HepG2 (cell line): Measurements from ENCODE around the gene LDAH. TPM values are rescaled to one million over a fixed set of nuclear protein-coding genes. Genes with fewer than 3 reads are reported as not detected.
A peak's percentile ranks its signal among the peaks of the same experiment; 100 is the strongest.

Experiments used
- CBFB ChIP-seq: sonication (generic); formaldehyde crosslinking; IDR thresholded peaks from 2 replicates; pipeline ENCODE4 v1.4.0; 2020; ENCODE audit warnings: missing genetic modification reagents
- EEA1 ChIP-seq: sonication (generic); formaldehyde crosslinking; IDR thresholded peaks from 2 replicates; pipeline ENCODE4 v1.5.1; 2020; ENCODE audit warnings: mild to moderate bottlenecking, missing genetic modification reagents, borderline replicate concordance
- ELF3 ChIP-seq: IDR thresholded peaks from 2 replicates; pipeline ENCODE4 v1.6.1; 2016; ENCODE audit warnings: missing genetic modification reagents, missing compliant biosample characterization
- FOXA3 ChIP-seq: IDR thresholded peaks from 2 replicates; pipeline ENCODE4 v1.6.1; 2016; ENCODE audit warnings: missing genetic modification reagents, missing compliant biosample characterization
- HNF4A ChIP-seq: sonication (generic); formaldehyde crosslinking; IDR thresholded peaks from 2 replicates; pipeline ENCODE4 v1.4.0; 2020; ENCODE audit warnings: missing genetic modification reagents
- IRF2 ChIP-seq: IDR thresholded peaks from 2 replicates; pipeline ENCODE4 v1.6.1; 2018; ENCODE audit warnings: missing genetic modification reagents, missing compliant biosample characterization
- MBD4 ChIP-seq: IDR thresholded peaks from 2 replicates; pipeline ENCODE4 v1.6.1; 2012; ENCODE audit warnings: low read length, inconsistent platforms, borderline replicate concordance
- MED8 ChIP-seq: sonication (generic); formaldehyde crosslinking; IDR thresholded peaks from 2 replicates; pipeline ENCODE4 v1.8.1; 2023; ENCODE audit warnings: mild to moderate bottlenecking, missing genetic modification reagents; ENCODE audit not compliant: insufficient replicate concordance
- NFE2L1 ChIP-seq: sonication (generic); formaldehyde crosslinking; IDR thresholded peaks from 2 replicates; pipeline ENCODE4 v1.4.0; 2020; ENCODE audit warnings: missing genetic modification reagents, mild to moderate bottlenecking, borderline replicate concordance
- PPARG ChIP-seq: conservative IDR thresholded peaks from 2 replicates; pipeline ENCODE4 v1.6.1; 2016; ENCODE audit warnings: missing biosample characterization, missing genetic modification reagents
- PRMT3 ChIP-seq: sonication (generic); formaldehyde crosslinking; IDR thresholded peaks from 2 replicates; pipeline ENCODE4 v1.8.1; 2022; ENCODE audit warnings: low read depth, mild to moderate bottlenecking, moderate library complexity, missing genetic modification reagents, borderline replicate concordance
- RBFOX2 ChIP-seq: fragments of 200-400 bp; formaldehyde crosslinking; IDR thresholded peaks from 2 replicates; pipeline ENCODE4 v1.6.1; 2017; ENCODE audit warnings: low read depth, mild to moderate bottlenecking, low read length
- RELA ChIP-seq: sonication (generic); formaldehyde crosslinking; IDR thresholded peaks from 2 replicates; pipeline ENCODE4 v1.4.0; 2020; ENCODE audit warnings: missing genetic modification reagents
- RORA ChIP-seq: sonication (generic); formaldehyde crosslinking; IDR thresholded peaks from 2 replicates; pipeline ENCODE4 v1.5.0; 2020; ENCODE audit warnings: mild to moderate bottlenecking, missing genetic modification reagents, moderate library complexity
- SNAI1 ChIP-seq: sonication (generic); formaldehyde crosslinking; IDR thresholded peaks from 2 replicates; pipeline ENCODE4 v1.5.0; 2020; ENCODE audit warnings: mild to moderate bottlenecking, missing genetic modification reagents, borderline replicate concordance
- TOE1 ChIP-seq: sonication (generic); formaldehyde crosslinking; IDR thresholded peaks from 2 replicates; pipeline ENCODE4 v1.4.0; 2020; ENCODE audit warnings: mild to moderate bottlenecking, missing genetic modification reagents
- ZKSCAN1 ChIP-seq: fragments of 150-350 bp; IDR thresholded peaks from 2 replicates; pipeline ENCODE4 v1.6.1; 2014; ENCODE audit warnings: low read length
- ZNF138 ChIP-seq: sonication (generic); formaldehyde crosslinking; IDR thresholded peaks from 2 replicates; pipeline ENCODE4 v1.5.0; 2020; ENCODE audit warnings: mild to moderate bottlenecking, low read depth, missing genetic modification reagents
- ZNF337 ChIP-seq: sonication (generic); formaldehyde crosslinking; IDR thresholded peaks from 2 replicates; pipeline ENCODE4 v1.5.1; 2020; ENCODE audit warnings: missing genetic modification reagents, low read depth, mild to moderate bottlenecking, borderline replicate concordance
- ZNF34 ChIP-seq: sonication (generic); formaldehyde crosslinking; IDR thresholded peaks from 2 replicates; pipeline ENCODE4 v1.4.0; 2020; ENCODE audit warnings: mild to moderate bottlenecking, missing genetic modification reagents, borderline replicate concordance
- ZNF546 ChIP-seq: sonication (generic); formaldehyde crosslinking; conservative IDR thresholded peaks from 2 replicates; pipeline ENCODE4 v1.8.1; 2023; ENCODE audit warnings: mild to moderate bottlenecking, missing genetic modification reagents
- ZSCAN29 ChIP-seq: sonication (generic); formaldehyde crosslinking; conservative IDR thresholded peaks from 2 replicates; pipeline ENCODE4 v1.4.0; 2020; ENCODE audit warnings: mild to moderate bottlenecking, missing genetic modification reagents
- polyA plus RNA-seq, 8 experiments: library from polyadenylated mRNA; depleted of rRNA in 3 of 8; stranded (reverse) in 7 of 8; unstranded in 1 of 8; fragments of >200 nt; fragmentation: Illumina TruSeq in 4 of 8; extraction: Trizol in 4 of 8; gene quantifications; 2 replicates each; pipeline versions ENCODE4 v1.2.1 to v1.2.3, GENCODE V29; 2011 to 2016; ENCODE audit warnings: low read depth in 4 of 8, missing spikeins in 1 of 8, mixed read lengths in 1 of 8; ENCODE audit not compliant: insufficient read depth in 1 of 8
- total RNA-seq, 5 experiments: library from RNA; depleted of rRNA; stranded (reverse); fragments of >200 nt; fragmentation: Illumina TruSeq; extraction: Trizol; gene quantifications; 2 replicates each; pipeline ENCODE4 v1.2.3, GENCODE V29; 2016; ENCODE audit warnings: low read depth in 1 of 5
- TF ChIP-seq, protein P1 (sequence below): sonication (generic); formaldehyde crosslinking; IDR thresholded peaks from 2 replicates; pipeline ENCODE4 v1.4.0; 2020; ENCODE audit warnings: missing genetic modification reagents
- TF ChIP-seq, protein P2 (sequence below): IDR thresholded peaks from 2 replicates; pipeline ENCODE4 v1.4.0; 2020; ENCODE audit warnings: mild to moderate bottlenecking, missing genetic modification reagents
- TF ChIP-seq, protein P3 (sequence below), 2 experiments: fragments of 450-650 bp in 1 of 2; sonication (generic) in 1 of 2; formaldehyde crosslinking; IDR thresholded peaks; 2 replicates each; pipeline versions ENCODE4 v1.5.0 to v1.8.0; 2020 to 2022; ENCODE audit warnings: mild to moderate bottlenecking in 1 of 2, missing genetic modification reagents in 1 of 2

LDAH gene
- total and polyA plus RNA-seq, 2 of the 13 experiments (the other 11 are each of a cell fraction or from before 2014, with no cell fraction given) = 28.8 to 46.2 TPM

DNA sequence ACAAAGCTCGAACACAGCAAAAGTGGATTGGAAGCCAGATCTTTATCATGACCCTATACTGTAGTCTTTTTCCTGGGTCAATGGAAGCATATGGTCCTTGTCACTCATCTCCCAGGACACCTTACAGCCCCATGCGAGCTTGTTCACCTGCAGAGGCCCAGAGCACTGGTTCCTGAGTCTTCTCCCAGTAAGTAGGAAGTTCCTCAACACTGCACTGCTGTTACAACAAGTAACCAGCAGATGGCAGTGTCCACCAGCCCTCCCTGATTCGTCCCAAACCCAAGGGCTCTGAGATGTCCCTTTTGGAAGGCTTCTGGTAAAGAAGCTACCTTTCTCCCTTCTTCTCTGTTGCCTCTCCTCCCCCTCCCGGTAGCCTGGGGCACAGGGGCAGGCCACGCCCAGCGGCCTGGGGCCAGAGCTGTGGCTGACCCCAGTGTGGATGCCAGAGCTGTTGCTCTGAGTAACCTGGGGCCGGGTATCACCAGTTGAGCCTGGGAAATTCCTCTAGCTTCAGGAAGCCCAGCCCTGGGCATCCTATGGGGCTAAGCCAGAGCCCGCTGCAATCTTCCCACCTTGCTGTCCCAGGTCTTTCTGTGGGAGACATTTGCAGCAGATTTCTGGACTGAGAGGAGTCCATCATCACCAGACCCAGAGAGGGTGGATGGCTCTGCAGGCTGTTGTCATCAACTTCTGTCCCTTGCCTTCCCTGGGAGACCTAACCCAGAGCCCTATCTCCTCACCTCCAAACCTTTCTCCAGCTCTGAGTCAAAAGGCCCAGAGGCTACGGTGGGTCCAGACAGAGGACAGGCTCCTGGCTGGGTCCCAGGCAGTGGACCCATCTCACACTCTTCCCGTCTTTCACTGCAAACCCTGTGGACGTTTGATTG lies 161.2 kb downstream of the LDAH start (continued):
- TF ChIP-seq PRMT3 = no peak
- no peak for TF ChIP-seq ZNF34
- TF ChIP-seq, protein P1, sequence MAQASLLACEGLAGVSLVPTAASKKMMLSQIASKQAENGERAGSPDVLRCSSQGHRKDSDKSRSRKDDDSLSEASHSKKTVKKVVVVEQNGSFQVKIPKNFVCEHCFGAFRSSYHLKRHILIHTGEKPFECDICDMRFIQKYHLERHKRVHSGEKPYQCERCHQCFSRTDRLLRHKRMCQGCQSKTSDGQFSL (CRISPR knock-in tag) = no peak
- no peak for TF ChIP-seq ZNF546 (CRISPR knock-in tag)
- TF ChIP-seq HNF4A = no peak
- TF ChIP-seq PPARG (CRISPR knock-in tag) = 0 out of 2 replicates have a peak, but pooled peaks have one; percentile 31
- TF ChIP-seq MBD4 = no peak
- no peak for TF ChIP-seq RELA
- peak; percentile 57 for TF ChIP-seq FOXA3
- TF ChIP-seq ZSCAN29 (CRISPR knock-in tag) = no peak
- peak; percentile 30; the same call in 1 of the 2 replicates for TF ChIP-seq NFE2L1
- TF ChIP-seq ZKSCAN1 = 0 out of 2 replicates have a peak, but pooled peaks have one; percentile 21
- 0 out of 2 replicates have a peak, but pooled peaks have one; percentile 50 for TF ChIP-seq SNAI1
- TF ChIP-seq MED8 = no peak
- TF ChIP-seq TOE1 = no peak
- peak; percentile 41; the same call in 1 of the 2 replicates for TF ChIP-seq IRF2 (CRISPR knock-in tag)
- TF ChIP-seq ZNF337 = no peak
- no peak for TF ChIP-seq EEA1 (CRISPR knock-in tag)
- TF ChIP-seq CBFB (CRISPR knock-in tag) = 0 out of 2 replicates have a peak, but pooled peaks have one; percentile 22
- TF ChIP-seq, protein P2, sequence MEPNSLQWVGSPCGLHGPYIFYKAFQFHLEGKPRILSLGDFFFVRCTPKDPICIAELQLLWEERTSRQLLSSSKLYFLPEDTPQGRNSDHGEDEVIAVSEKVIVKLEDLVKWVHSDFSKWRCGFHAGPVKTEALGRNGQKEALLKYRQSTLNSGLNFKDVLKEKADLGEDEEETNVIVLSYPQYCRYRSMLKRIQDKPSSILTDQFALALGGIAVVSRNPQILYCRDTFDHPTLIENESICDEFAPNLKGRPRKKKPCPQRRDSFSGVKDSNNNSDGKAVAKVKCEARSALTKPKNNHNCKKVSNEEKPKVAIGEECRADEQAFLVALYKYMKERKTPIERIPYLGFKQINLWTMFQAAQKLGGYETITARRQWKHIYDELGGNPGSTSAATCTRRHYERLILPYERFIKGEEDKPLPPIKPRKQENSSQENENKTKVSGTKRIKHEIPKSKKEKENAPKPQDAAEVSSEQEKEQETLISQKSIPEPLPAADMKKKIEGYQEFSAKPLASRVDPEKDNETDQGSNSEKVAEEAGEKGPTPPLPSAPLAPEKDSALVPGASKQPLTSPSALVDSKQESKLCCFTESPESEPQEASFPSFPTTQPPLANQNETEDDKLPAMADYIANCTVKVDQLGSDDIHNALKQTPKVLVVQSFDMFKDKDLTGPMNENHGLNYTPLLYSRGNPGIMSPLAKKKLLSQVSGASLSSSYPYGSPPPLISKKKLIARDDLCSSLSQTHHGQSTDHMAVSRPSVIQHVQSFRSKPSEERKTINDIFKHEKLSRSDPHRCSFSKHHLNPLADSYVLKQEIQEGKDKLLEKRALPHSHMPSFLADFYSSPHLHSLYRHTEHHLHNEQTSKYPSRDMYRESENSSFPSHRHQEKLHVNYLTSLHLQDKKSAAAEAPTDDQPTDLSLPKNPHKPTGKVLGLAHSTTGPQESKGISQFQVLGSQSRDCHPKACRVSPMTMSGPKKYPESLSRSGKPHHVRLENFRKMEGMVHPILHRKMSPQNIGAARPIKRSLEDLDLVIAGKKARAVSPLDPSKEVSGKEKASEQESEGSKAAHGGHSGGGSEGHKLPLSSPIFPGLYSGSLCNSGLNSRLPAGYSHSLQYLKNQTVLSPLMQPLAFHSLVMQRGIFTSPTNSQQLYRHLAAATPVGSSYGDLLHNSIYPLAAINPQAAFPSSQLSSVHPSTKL (CRISPR knock-in tag) = peak; percentile 18; the same call in 1 of the 2 replicates
- no peak for TF ChIP-seq RORA (CRISPR knock-in tag)
- TF ChIP-seq, protein P3, sequence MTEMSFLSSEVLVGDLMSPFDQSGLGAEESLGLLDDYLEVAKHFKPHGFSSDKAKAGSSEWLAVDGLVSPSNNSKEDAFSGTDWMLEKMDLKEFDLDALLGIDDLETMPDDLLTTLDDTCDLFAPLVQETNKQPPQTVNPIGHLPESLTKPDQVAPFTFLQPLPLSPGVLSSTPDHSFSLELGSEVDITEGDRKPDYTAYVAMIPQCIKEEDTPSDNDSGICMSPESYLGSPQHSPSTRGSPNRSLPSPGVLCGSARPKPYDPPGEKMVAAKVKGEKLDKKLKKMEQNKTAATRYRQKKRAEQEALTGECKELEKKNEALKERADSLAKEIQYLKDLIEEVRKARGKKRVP (CRISPR knock-in tag; IDR thresholded peaks at IDR 0.05) = no peak
- TF ChIP-seq ELF3 (CRISPR knock-in tag) = peak; percentile 76
- TF ChIP-seq RBFOX2 = no peak
- TF ChIP-seq ZNF138 (CRISPR knock-in tag) = no peak
